Activated T-cell treated with anti-CD3 and anti-CD28 coated beads for 24 hours (primary cell): ENCODE measurements around the gene DRD4.

Experiments
- DNase-seq: peaks from one replicate; pipeline ENCODE4 v3.0.0-alpha.2; 2020; ENCODE audit warnings: low read depth

DRD4 gene

GRCh38 chr11:636511-637332 lies at the start of gene DRD4:
TSS of gene DRD4 (plus strand) at chr11:637269. CDS start at chr11:637305, 36 bp downstream.
- DNase-seq, result no peak

GRCh38 chr11:587546-587945 lies 49.5 kb upstream of the DRD4 start:
- no peak for DNase-seq

GRCh38 chr11:587978-588380 lies 49.1 kb upstream of the DRD4 start:
- DNase-seq, result peak; percentile 55

GRCh38 chr11:589798-590197 lies 47.3 kb upstream of the DRD4 start:
- no peak for DNase-seq

GRCh38 chr11:590997-591396 lies 46.1 kb upstream of the DRD4 start:
- no peak for DNase-seq

GRCh38 chr11:592501-592900 lies 44.6 kb upstream of the DRD4 start:
- no peak for DNase-seq

- no peak for DNase-seq
Measured at GRCh38 chr11:592918-593317, 44.2 kb upstream of the DRD4 start.

- DNase-seq, result no peak
Measured at GRCh38 chr11:593347-593746, 43.7 kb upstream of the DRD4 start.

GRCh38 chr11:595400-595799 lies 41.7 kb upstream of the DRD4 start:
- no peak for DNase-seq

GRCh38 chr11:596374-596773 lies 40.7 kb upstream of the DRD4 start:
- no peak for DNase-seq

GRCh38 chr11:597166-597725 lies 39.8 kb upstream of the DRD4 start:
- no peak for DNase-seq

GRCh38 chr11:598005-598680 lies 38.9 kb upstream of the DRD4 start:
- DNase-seq, result no peak

GRCh38 chr11:601573-602245 lies 35.4 kb upstream of the DRD4 start:
- no peak for DNase-seq

- no peak for DNase-seq
Measured at GRCh38 chr11:603154-603553, 33.9 kb upstream of the DRD4 start.

GRCh38 chr11:605286-606129 lies 31.6 kb upstream of the DRD4 start:
- no peak for DNase-seq

- DNase-seq, result no peak
Measured at GRCh38 chr11:606245-606644, 30.8 kb upstream of the DRD4 start.

GRCh38 chr11:607020-607780 lies 29.9 kb upstream of the DRD4 start:
- no peak for DNase-seq

GRCh38 chr11:607971-608659 lies 29.0 kb upstream of the DRD4 start:
- no peak for DNase-seq

- no peak for DNase-seq
Measured at GRCh38 chr11:608791-609251, 28.2 kb upstream of the DRD4 start.

GRCh38 chr11:609341-609811 lies 27.7 kb upstream of the DRD4 start:
- no peak for DNase-seq
